SK-N-SH treated with all-trans-retinoic acid at 6 μM for 48 hours (cell line): ENCODE results near the gene C1QTNF3.

Source experiments
- ARNTL ChIP-seq: fragments of 450-650 bp; formaldehyde crosslinking; IDR thresholded peaks from 2 replicates; pipeline ENCODE4 v1.5.0; 2020; ENCODE audit warnings: low read depth, mild to moderate bottlenecking, moderate library complexity, borderline replicate concordance
- GLIS3 ChIP-seq: fragments of 250-450 bp; sonication (Bioruptor Pico); IDR thresholded peaks from 2 replicates; pipeline ENCODE4 v1.5.0; 2020; ENCODE audit warnings: mild to moderate bottlenecking, moderate library complexity
- ISL1 ChIP-seq: fragments of 250-450 bp; sonication (Bioruptor Pico); IDR thresholded peaks from 2 replicates; pipeline ENCODE4 v2.1.2; 2022; ENCODE audit warnings: mild to moderate bottlenecking, moderate library complexity
- RARB ChIP-seq: fragments of 250-450 bp; sonication (Bioruptor Pico); IDR thresholded peaks from 2 replicates; pipeline ENCODE4 v1.8.0; 2021; ENCODE audit warnings: mild to moderate bottlenecking, moderate library complexity
- ZFP3 ChIP-seq: fragments of 250-450 bp; sonication (Bioruptor Pico); IDR thresholded peaks from 2 replicates; pipeline ENCODE4 v1.5.0; 2020; ENCODE audit warnings: mild to moderate bottlenecking, moderate library complexity
- ZFP30 ChIP-seq: fragments of 450-650 bp; formaldehyde crosslinking; IDR thresholded peaks from 2 replicates; pipeline ENCODE4 v1.5.0; 2022; ENCODE audit warnings: mild to moderate bottlenecking, moderate library complexity
- ZNF70 ChIP-seq: fragments of 450-650 bp; formaldehyde crosslinking; IDR thresholded peaks from 2 replicates; pipeline ENCODE4 v1.5.0; 2020; ENCODE audit warnings: mild to moderate bottlenecking, moderate library complexity
- TF ChIP-seq, protein P1 (sequence below): fragments of 250-450 bp; sonication (Bioruptor Pico); IDR thresholded peaks from 2 replicates; pipeline ENCODE4 v1.8.0; 2020; ENCODE audit warnings: mild to moderate bottlenecking, moderate library complexity, borderline replicate concordance

DNA sequence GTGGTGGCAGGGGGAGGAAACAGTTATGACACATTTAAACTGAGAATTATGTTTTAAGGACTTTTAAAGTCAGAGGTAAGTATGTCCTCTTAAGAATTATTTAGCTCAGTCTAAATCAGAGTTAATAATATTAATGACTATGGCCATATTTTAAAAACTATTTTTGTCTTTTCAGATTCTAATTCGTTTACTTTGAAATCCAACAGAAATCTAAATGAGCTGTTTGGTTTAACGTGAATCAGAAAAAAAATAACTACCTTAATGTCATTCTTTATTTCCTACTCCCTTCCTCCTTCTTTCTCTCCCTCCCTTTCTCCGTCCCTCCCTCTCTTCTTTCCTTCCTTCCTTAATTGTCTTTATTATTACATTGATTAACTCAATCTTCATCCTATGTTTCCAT, 14.7 kb downstream of the C1QTNF3 start:
- no peak for TF ChIP-seq GLIS3 (CRISPR knock-in tag)
- TF ChIP-seq RARB (CRISPR knock-in tag), result no peak
- TF ChIP-seq ISL1 (CRISPR knock-in tag), result no peak
- no peak for TF ChIP-seq ARNTL (CRISPR knock-in tag)
- no peak for TF ChIP-seq ZNF70 (CRISPR knock-in tag)
- TF ChIP-seq, protein P1, sequence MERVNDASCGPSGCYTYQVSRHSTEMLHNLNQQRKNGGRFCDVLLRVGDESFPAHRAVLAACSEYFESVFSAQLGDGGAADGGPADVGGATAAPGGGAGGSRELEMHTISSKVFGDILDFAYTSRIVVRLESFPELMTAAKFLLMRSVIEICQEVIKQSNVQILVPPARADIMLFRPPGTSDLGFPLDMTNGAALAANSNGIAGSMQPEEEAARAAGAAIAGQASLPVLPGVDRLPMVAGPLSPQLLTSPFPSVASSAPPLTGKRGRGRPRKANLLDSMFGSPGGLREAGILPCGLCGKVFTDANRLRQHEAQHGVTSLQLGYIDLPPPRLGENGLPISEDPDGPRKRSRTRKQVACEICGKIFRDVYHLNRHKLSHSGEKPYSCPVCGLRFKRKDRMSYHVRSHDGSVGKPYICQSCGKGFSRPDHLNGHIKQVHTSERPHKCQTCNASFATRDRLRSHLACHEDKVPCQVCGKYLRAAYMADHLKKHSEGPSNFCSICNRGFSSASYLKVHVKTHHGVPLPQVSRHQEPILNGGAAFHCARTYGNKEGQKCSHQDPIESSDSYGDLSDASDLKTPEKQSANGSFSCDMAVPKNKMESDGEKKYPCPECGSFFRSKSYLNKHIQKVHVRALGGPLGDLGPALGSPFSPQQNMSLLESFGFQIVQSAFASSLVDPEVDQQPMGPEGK (CRISPR knock-in tag), result no peak
- no peak for TF ChIP-seq ZFP30 (CRISPR knock-in tag)
- no peak for TF ChIP-seq ZFP3 (CRISPR knock-in tag)
